ENCODE measurements around the gene FUS.

FUS gene

DNA sequence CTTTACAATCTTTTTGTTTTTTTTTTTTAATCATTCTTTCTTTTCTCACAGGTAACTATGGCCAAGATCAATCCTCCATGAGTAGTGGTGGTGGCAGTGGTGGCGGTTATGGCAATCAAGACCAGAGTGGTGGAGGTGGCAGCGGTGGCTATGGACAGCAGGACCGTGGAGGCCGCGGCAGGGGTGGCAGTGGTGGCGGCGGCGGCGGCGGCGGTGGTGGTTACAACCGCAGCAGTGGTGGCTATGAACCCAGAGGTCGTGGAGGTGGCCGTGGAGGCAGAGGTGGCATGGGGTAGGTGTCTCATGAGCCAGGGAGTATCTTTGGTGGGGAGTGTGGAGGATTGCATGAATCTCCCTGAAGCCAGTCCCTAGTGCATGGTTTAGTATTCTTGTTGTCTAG lies 4.9 kb downstream of the FUS start:
- in situ Hi-C loops (cut with HindIII; ENCODE audit: low sequenced_read_pairs), result no loop called here

DNA sequence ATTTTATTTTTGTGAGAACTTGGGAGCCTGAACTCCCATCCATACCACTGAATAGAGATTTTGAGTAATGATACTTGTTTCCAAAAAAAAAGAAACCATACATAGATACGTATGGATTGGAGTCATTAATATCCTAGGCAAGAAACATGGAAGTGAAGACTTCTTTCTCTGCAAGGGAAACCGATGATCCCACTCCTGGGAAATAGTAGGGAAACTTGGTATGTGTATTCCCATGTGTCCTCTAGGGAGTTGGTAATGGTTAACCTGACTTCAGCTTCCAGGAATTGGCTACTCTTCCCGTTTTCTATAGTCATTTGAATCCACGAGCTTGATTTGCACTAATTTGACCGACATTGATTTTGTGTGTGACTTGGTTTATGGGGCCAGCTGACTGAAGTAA lies 5.4 kb downstream of the FUS start:
- in situ Hi-C loops (cut with HindIII; ENCODE audit: low sequenced_read_pairs), result no loop called here

DNA sequence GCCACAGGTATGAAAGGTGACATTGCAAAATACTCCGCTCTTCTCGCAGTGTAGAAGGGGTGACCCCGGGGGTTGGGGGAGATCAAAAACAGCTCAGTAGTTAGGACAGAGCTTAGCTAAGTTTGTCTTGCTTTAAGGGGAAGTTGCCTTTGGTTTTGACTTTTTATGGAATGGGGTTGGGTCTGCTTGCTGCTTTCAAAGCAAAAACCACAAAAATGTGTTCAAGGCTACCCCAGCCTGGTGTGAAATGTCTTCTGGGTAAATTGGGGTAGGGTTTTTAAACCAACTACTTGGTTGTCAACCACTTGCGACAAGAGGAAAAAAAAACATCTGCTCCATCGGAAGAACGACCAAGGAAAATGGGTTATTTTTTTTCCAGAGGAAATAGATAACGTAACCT lies 6.2 kb downstream of the FUS start:
- in situ Hi-C loops (cut with HindIII; ENCODE audit: low sequenced_read_pairs), result no loop called here

DNA sequence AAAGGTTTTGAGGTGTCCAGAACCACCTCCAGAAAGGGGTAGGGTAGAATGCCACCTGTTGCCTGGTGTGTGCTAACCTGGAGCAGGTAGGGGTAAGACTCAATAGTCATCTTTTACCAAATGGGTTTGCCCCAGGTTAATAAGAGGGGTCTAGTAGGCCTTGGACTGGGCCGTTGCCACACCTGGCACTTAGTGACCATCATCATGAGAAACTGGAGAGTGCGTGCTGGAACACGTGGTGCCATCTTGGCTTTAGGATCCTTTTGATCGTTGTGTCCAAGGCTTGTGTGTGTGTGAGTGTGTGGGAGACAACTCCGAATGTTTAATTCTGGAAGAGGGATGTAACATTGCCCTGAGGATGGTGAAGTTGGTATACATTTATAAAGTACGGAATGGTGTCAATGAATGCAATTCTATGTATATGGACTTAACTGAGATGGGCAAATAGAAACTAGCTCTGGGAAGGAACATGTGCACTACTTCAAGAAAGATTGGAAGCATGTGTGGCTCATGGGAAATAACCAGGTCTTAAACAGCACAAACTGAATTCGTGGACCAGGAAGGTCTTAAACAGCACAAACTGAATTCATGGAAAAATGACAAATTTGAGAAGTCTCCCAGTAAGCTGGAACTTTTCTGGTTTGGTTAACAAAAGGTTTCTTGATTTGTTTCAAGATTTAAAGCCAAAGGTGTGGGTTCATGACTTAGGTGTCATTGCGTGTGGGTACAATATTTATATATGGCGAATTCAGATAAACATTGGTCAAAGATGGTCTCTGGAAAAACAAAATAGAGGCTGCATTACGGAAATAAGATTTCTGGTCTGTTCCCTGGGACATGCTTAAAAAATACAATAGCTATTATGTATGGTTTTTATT lies 7.2 kb downstream of the FUS start:
- in situ Hi-C loops (cut with HindIII; ENCODE audit: low sequenced_read_pairs), result no loop called here

DNA sequence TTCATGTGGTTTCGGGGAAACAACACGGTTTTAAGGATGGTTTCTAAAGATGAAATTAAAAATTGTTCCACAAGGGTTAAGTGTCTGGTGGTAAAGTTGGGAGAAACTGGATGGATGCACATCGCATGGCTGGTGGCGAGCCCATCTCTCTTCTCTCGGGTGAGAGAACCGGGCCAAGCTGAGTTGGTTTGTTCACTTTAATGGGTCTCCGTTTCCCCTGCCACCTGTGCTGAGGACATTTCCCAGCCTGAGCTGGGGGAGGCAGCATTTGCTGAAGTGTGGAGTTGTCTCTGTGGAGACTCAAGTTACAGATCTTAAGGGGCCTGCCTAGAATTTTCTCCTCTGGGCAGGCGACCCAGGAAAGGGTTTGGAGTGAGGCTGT lies 7.9 kb downstream of the FUS start:
- in situ Hi-C loops (cut with HindIII; ENCODE audit: low sequenced_read_pairs), result no loop called here

DNA sequence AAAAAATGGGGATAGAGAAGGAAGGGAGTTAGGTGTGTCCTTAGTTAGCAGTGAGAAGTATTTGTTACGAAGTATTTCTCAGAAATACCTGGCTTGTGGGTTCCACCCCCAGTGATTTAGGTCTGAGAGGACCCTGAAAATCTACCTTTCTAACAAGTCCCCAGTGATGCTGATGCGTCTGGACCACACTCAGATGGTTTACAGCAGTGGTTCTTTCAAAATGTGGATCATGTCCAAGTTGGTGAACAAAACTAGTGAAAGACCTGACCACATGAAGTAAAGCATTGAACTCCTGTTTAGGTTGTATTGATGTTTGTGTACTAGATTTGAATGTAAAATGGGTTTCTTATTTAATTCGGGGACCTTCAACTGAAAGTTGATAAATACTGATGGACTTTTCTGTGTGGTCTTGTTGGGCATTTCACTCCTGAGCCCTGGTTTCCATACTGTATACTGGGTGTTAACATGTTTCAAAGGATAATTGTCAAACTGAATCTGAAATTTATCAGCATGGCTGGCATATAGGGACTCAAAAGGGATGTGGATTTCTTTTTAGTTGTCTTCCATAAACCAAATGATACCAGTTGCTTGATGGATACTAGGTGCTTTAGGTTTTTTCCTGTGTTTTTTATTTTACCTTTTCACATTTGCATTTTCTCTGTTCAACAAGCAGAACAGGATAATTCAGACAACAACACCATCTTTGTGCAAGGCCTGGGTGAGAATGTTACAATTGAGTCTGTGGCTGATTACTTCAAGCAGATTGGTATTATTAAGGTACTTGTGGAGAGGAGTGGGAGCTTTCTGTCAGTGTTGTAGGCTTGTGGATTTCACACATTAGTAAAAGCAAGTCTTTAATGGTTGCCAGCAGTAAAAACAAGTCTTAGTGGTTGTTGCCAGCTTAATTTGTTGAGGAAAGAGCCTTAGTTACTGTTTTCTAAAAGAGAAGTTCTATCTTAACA lies 8.8 kb downstream of the FUS start:
- in situ Hi-C loops (cut with HindIII; ENCODE audit: low sequenced_read_pairs), result no loop called here

DNA sequence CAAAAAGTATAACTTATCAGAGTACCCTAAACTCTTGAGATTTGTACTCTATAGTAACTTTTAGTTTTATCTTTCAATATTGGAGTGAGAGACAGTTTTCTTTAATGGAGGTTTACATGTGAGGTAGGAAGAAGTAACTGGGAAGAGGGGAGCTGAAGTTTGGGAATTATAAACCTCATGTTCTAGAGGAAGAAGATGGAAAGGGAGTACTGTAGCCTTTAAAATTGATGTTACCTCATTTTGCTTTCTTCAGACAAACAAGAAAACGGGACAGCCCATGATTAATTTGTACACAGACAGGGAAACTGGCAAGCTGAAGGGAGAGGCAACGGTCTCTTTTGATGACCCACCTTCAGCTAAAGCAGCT lies 9.5 kb downstream of the FUS start:
- in situ Hi-C loops (cut with HindIII; ENCODE audit: low sequenced_read_pairs), result no loop called here

DNA sequence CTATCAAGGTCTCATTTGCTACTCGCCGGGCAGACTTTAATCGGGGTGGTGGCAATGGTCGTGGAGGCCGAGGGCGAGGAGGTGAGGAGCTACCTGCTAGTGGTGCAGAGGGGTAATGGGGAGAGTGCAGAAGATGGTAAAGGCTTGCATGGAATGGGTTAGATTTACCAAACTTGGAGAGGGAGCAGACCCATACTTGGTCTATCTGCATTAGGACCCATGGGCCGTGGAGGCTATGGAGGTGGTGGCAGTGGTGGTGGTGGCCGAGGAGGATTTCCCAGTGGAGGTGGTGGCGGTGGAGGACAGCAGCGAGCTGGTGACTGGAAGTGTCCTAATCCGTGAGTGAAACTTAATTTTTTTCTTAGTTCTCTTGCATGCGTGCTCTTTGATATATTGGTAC lies 10.1 kb downstream of the FUS start:
- in situ Hi-C loops (cut with HindIII; ENCODE audit: low sequenced_read_pairs), result no loop called here

DNA sequence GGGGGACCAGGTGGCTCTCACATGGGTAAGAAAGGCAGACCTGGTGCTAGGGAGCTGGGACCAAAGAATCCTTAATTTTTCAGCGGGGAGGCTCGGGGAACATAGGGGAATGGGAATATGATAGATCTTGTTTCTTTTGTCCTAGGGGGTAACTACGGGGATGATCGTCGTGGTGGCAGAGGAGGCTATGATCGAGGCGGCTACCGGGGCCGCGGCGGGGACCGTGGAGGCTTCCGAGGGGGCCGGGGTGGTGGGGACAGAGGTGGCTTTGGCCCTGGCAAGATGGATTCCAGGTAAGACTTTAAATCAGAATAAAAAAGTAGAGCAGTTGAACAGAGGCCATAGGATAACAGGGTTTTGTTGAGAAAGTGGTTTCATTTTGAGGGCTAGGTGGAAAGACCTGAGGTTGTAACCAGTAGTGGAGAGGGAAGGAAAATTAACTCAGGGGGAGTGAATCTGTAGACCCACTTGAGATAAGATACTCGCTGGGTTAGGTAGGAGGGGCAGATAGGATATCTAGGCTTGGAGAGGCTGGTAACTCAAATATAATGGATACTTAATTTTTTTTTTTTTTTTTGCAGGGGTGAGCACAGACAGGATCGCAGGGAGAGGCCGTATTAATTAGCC lies 11.0 kb downstream of the FUS start:
- in situ Hi-C loops (cut with HindIII; ENCODE audit: low sequenced_read_pairs), result no loop called here

DNA sequence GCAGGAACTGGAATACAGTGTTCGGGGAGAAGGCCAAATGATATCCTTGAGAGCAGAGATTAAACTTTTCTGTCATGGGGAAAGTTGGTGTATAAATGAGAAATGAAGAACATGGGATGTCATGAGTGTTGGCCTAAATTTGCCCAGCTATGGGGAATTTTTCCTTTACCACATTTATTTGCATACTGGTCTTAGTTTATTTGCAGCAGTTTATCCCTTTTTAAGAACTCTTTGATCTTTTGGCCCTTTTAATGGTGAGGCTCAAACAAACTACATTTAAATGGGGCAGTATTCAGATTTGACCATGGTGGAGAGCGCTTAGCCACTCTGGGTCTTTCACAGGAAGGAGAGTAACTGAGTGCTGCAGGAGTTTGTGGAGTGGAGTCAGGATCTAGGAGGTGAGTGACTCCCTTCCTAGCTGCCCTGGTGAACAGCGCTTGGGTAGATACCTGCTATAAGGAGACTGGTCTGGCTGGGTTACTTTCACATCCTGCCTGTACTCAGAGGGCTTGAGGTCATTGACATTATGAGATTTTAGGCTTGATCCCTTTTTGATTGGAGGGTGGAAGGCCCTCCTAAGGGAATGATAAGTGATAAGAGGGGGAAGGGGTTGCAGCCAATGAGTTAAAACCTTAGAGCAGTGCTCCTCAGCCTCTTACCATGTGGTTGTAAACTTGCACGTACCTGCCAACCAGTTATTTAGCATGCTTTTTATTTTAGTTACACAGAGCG lies 11.9 kb downstream of the FUS start:
- in situ Hi-C loops (cut with HindIII; ENCODE audit: low sequenced_read_pairs), result no loop called here

DNA sequence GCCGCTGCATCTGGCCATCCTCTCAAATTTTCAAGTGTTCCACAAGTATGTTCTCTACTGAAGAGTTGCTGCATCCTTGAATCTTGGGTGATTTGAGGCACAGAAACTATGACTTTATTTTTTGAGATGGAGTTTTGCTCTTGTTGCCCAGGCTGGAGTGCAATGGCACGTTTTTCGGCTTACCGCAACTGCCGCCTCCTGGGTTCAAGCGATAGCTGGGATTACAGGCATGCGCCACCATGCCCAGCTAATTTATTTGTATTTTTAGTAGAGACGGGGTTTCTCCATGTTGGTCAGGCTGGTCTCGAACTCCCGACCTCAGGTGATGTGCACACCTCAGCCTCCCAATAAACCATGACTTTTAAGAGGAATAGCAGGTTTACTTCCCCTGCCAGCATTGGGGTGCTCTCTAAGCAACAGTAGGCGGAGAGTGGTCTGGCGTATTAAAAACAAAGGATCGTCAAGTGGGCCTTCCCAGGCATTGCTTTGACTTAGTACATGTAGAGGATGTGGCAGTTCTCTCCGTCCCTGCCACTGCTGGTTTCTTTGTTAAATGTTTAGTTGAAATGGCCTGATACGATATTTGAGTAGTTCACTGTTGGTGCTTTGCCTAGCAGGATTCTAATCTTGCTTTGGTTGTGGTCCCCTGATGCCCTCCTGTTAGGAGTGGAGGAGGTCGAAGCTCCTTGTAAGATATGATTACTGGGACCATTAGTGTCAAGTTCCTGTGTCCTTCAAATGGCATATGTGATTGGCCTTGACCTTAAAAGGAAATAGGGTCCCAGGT lies 13.1 kb downstream of the FUS start:
- in situ Hi-C loops (cut with HindIII; ENCODE audit: low sequenced_read_pairs), result no loop called here

DNA sequence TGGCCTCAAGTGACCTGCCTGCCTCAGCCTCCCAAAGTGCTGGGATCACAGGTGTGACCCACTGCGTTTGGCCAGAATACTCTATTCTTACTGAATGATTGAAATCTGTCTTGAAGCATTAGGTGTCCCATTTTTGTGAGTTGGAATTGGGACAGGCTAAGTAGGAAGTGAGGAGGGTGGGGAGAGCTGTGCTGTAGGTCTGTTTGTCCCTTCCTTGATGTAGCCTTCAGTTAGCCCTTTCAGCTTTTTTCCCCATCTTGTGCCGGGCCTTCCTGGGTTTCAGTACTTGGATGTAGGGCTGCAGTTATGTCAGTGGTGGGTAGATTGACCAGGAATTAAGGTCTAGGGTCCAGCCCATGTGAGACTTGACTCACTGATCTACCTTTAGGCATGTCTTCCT lies 13.9 kb downstream of the FUS start:
- in situ Hi-C loops (cut with HindIII; ENCODE audit: low sequenced_read_pairs), result no loop called here

DNA sequence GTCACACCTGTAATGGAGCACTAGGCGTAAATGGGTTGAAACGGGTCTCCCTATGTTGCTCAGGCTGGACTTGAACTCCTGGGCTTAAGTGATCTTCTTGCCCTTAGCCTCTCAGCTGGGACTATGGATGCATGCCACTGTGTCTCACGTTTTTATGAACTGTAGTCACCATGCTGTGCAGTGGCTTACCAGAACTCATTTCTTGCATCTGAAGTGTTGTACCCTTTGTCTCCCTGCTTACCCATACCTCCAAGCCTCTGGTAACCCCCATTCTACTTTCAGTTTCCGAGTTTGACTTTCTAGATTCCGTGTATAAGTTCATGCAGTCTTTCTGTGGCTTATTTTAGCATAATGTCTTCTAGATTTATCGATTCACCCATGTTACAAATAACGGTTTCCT lies 15.0 kb downstream of the FUS start:
- in situ Hi-C loops (cut with HindIII; ENCODE audit: low sequenced_read_pairs), result loop anchor here (5.0 kb wide), 1 partner anchor 267 kb away; no protein-coding TSS in a partner anchor

DNA sequence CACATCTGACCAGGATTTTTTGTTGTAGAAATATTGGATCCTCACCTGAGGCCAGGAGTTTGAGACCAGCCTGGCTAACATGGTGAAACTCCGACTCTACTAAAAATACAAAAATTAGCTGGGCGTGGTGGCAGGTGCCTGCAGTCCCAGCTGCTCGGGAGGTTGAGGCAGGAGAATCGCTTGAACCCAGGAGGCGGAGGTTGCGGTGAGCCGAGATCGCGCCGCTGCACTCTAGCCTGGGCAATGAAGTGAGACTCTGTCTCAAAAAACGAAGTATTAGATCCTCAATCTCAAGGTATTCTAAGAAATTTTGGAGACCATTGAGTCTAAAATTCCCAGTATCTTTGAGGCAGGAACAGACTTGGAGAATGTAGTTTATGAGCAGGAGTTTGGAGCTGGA lies 15.9 kb downstream of the FUS start:
- in situ Hi-C loops (cut with HindIII; ENCODE audit: low sequenced_read_pairs), result loop anchor here (5.0 kb wide), 1 partner anchor 266 kb away; no protein-coding TSS in a partner anchor

DNA sequence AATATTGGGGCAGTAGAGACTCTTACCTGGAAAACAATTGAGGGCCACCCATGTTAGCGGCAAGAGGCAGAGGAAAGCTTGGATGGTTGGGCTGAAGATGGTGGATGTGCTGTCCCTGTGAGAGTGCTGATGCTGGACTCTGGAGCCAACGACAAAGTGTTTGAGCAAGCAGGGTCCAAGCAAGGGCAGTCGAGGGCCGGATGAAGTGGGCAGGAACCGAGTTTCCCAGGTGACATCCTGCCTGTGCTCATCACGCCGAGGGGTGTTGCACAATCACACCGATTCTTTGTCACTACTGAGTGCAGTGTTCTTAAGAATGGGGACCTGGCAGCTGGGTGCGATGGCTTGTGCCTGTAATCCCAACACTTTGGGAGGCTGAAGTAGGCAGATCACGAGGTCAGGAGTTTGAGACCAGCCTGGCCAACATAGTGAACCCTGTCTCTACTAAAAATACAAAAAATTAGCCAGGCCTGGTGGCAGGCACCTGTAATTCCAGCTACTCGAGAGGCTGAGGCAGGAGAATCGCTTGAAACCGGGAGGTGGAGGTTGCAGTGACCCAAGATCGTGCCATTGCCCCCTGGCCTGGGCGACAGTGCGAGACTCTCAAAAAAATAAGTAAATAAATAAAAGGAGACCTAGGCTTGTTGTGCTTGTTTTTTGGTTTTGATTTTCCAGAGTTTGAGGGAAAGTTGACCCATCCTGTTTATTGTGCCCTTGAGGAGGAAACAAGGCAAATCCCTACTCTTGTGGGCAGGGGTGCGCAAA lies 16.6 kb downstream of the FUS start:
- in situ Hi-C loops (cut with HindIII; ENCODE audit: low sequenced_read_pairs), result loop anchor here (5.0 kb wide), 1 partner anchor 266 kb away; no protein-coding TSS in a partner anchor

DNA sequence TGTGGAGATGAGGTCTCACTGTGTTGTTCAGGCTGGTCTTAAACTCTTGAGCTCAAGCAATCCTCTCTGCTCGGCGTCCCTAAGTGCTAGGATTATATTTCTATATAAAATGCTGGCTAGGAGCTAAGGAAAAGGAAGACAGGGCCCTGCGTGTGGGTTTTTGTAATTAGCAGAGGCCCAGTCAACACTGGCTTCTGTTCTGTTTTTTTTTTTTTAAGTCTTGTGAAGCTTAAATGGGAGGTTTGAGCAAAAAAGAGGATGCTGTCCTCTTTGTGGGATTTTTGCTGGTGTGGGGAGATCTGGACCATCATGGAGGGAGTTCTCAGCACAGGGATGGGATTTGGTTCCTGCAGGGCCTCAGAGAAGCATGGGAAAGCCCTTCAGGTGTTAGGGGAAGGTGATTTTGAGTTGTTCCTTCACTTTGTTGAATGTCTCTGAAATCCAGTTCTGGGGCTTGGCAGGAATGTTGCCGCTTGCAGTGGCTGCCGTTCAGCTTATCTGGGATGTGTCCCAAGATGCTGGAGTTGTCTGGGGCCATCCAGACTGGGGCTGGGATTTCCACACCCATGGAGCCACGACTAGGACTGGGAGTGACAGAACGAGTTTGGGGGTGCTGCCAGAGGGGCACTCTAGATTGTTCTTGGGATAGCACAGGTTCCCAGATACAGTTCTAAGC lies 18.4 kb downstream of the FUS start:
- in situ Hi-C loops (cut with HindIII; ENCODE audit: low sequenced_read_pairs), result loop anchor here (5.0 kb wide), 1 partner anchor 264 kb away; no protein-coding TSS in a partner anchor

DNA sequence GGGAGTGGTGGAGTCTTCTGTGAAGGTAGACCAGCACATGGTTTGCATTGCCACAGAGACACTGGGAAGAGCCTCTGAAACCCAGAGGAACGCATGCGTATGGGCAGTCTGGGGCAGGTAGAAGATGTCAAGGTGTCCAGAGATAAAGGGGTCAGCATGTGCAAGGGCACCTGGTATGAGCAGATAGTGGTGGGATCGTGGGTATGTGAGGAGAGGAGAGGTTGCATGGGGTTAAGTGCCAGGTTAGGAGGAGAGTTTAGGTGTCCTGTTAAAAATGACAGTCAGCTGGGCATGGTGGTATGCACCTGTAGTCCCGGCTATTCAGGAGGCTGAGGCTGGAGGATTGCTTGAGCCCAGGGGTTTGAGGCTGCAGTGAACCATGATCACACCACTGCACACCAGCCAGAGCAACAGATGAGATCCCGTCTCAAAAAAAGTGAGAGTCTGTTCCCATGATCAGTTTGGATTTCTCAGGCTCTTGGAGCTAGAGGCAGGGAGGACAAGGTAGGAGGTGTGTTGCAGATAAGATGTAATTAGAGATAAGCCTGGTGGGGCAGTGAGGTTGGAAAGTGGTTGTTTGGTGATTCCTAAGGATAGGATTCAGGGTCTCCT lies 19.6 kb downstream of the FUS start:
- in situ Hi-C loops (cut with HindIII; ENCODE audit: low sequenced_read_pairs), result loop anchor here (5.0 to 25.0 kb wide), 2 partner anchors 188 to 263 kb away; partner anchors contain the start of gene ITGAD

DNA sequence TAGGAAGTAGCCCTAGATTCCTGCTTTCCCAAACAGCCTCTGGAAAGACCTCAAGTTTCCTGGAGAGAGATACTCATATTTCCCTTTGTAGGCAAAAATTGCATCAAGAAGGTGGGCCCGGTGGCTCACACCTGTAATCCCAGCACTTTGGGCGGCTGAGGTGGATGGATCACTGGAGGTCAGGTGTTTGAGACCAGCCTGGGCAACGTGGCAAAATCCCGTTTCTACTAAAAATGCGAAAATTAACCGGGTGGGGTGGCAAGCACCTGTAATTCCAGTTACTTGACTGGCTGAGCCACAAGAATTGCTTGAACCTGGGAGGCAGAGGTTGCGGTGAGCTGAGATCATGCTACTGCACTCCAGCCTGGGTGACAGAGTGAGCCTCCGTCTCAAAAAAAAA lies 20.2 kb downstream of the FUS start:
- in situ Hi-C loops (cut with HindIII; ENCODE audit: low sequenced_read_pairs), result loop anchor here (25.0 kb wide), 1 partner anchor 187 kb away; the partner anchor contains the start of gene ITGAD
